GM18951 (cell line): ENCODE measurements around the gene PRDM2.

ENCODE experiments used
- POLR2A ChIP-seq: IDR thresholded peaks from 4 replicates; pipeline ENCODE4 v1.6.1; 2011; ENCODE audit warnings: mild to moderate bottlenecking; ENCODE audit not compliant: insufficient read length, insufficient read depth; ENCODE audit errors: extremely low read depth
- in situ Hi-C: fragments of 300-500 bp; cut with MboI; formaldehyde crosslinking; loops from one replicate; pipeline ENCODE4 v1.12.0; 2022; ENCODE audit warnings: low sequenced_read_pairs, mixed read lengths, inconsistent platforms; ENCODE audit not compliant: unreplicated experiment

PRDM2 gene

GRCh38 chr1:13802782-13803545 is 103.0 kb downstream of the PRDM2 start:
- in situ Hi-C loops: no loop called here

GRCh38 chr1:13803546-13804239 is 103.7 kb downstream of the PRDM2 start:
- no peak for TF ChIP-seq POLR2A
- in situ Hi-C loops: no loop called here

More at GRCh38 chr1:13802782-13803545, 103.0 kb downstream of the PRDM2 start:
- TF ChIP-seq POLR2A: no peak

GRCh38 chr1:13804240-13804633 is 104.2 kb downstream of the PRDM2 start:
- in situ Hi-C loops: no loop called here
- no peak for TF ChIP-seq POLR2A

- in situ Hi-C loops: no loop called here
- no peak for TF ChIP-seq POLR2A
Measured at GRCh38 chr1:13805431-13805830, 105.4 kb downstream of the PRDM2 start.

- in situ Hi-C loops: no loop called here
- no peak for TF ChIP-seq POLR2A
Measured at GRCh38 chr1:13806108-13806507, 106.1 kb downstream of the PRDM2 start.

GRCh38 chr1:13807209-13807608 is 107.2 kb downstream of the PRDM2 start:
- TF ChIP-seq POLR2A: no peak
- in situ Hi-C loops: no loop called here

GRCh38 chr1:13808729-13809131 is 108.7 kb downstream of the PRDM2 start:
- in situ Hi-C loops: no loop called here
- TF ChIP-seq POLR2A: no peak

- in situ Hi-C loops: loop anchor here (5.0 kb wide), 1 partner anchor 147 kb away; no protein-coding TSS in a partner anchor
- no peak for TF ChIP-seq POLR2A
Measured at GRCh38 chr1:13809461-13810159, 109.6 kb downstream of the PRDM2 start.

- TF ChIP-seq POLR2A: no peak
- in situ Hi-C loops: loop anchor here (5.0 kb wide), 1 partner anchor 150 kb away; no protein-coding TSS in a partner anchor
Measured at GRCh38 chr1:13812456-13813397, 112.7 kb downstream of the PRDM2 start.

GRCh38 chr1:13813398-13814012 is 113.5 kb downstream of the PRDM2 start:
- in situ Hi-C loops: loop anchor here (5.0 kb wide), 1 partner anchor 151 kb away; no protein-coding TSS in a partner anchor
- TF ChIP-seq POLR2A: no peak

GRCh38 chr1:13814131-13814530 is 114.1 kb downstream of the PRDM2 start:
- no peak for TF ChIP-seq POLR2A
- in situ Hi-C loops: loop anchor here (5.0 kb wide), 1 partner anchor 152 kb away; no protein-coding TSS in a partner anchor
